Right ventricle myocardium inferior (tissue), 1 donor: ENCODE results near the gene TCIRG1. TPM values are rescaled to one million over a fixed set of nuclear protein-coding genes. Genes with fewer than 3 reads are reported as not detected.
A peak's percentile ranks its signal among the peaks of the same experiment; 100 is the strongest.
"Not testable (repeated sequence)": the region's sequence is repeated elsewhere in the genome, so short reads cannot be mapped to it uniquely, and the experiment has no call there.

Experiments
- ATAC-seq: fragments of 200-7000 bp; cut with Tn5 transposase; one replicate; pipeline ENCODE4 v1.9.1; 2020; ENCODE audit warnings: mild to moderate bottlenecking, moderate library complexity
- DNase-seq: peaks from one replicate; pipeline ENCODE4 v3.0.0; 2021; ENCODE audit errors: missing footprints
- intact Hi-C: fragments of 100-400 bp; cut with DNase I; formaldehyde crosslinking; loops from one replicate; pipeline ENCODE4 v1.11.0; 2022
- total RNA-seq: library from RNA; stranded (reverse); fragmentation: NEBNext Ultra II Directional; extraction: Animal tissue kit (Norgen Biotek cat#: 25700); gene quantifications from one replicate; pipeline ENCODE4 v1.2.1, GENCODE V29; 2021
- donor health status: DM: no; HTN: yes; CAD: no; lungs with severe emphysema.

TCIRG1 gene
- total RNA-seq, 1 donor from 2014 or later, result 30.4 TPM

GRCh38 chr11:68061508-68061907 lies 22.7 kb downstream of the TCIRG1 start:
- DNase-seq (no peak), ATAC-seq (no peak)
- intact Hi-C loops, result no loop called here

DNA sequence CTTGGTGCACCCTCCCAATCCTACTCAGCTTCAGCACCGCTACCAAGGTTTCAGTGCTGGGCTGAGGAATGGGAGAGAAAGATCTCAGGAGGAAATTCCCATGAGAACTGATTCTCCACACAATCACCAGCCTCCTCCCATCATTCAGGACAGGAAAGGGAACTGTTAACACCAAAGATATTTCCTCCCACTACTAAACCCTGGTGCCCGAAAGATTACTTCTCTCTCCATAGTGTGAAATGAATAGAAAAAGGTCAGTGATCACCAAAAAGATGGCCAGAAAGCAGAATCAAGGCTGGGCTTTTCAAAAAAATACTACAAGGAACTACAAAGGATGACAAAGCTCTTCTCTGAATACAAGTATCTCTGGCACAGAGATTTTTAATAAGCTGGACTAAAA lies 26.1 kb downstream of the TCIRG1 start:
- intact Hi-C loops, result no loop called here
- ATAC-seq (no peak), DNase-seq (no peak)

DNA sequence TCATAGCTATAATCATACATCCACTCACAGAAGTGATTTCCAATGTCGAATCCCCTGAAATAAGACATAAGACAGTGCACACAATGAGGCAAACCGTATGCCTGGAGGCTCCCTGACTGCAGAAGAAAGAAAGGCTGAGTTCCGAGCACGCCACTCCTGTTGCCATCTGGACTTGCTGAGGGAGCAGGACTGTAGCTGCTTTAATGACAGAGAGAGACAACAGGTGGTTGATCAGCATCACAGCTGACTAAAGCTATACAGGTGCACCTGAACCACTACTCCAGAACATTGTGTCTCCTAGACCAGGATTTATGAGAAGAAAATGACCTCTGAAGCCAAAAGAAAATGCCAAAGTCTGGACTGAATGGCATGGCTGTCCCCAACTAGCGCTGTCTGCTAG lies 27.0 kb downstream of the TCIRG1 start:
- DNase-seq (no peak), ATAC-seq (no peak)
- intact Hi-C loops, result no loop called here

- intact Hi-C loops, result no loop called here
- ATAC-seq (peak; percentile 67), DNase-seq (no peak)
Observed at GRCh38 chr11:68066742-68067141, 27.9 kb downstream of the TCIRG1 start.

GRCh38 chr11:68067991-68068390 lies 29.2 kb downstream of the TCIRG1 start:
- DNase-seq (no peak), ATAC-seq (no peak)
- intact Hi-C loops, result no loop called here

DNA sequence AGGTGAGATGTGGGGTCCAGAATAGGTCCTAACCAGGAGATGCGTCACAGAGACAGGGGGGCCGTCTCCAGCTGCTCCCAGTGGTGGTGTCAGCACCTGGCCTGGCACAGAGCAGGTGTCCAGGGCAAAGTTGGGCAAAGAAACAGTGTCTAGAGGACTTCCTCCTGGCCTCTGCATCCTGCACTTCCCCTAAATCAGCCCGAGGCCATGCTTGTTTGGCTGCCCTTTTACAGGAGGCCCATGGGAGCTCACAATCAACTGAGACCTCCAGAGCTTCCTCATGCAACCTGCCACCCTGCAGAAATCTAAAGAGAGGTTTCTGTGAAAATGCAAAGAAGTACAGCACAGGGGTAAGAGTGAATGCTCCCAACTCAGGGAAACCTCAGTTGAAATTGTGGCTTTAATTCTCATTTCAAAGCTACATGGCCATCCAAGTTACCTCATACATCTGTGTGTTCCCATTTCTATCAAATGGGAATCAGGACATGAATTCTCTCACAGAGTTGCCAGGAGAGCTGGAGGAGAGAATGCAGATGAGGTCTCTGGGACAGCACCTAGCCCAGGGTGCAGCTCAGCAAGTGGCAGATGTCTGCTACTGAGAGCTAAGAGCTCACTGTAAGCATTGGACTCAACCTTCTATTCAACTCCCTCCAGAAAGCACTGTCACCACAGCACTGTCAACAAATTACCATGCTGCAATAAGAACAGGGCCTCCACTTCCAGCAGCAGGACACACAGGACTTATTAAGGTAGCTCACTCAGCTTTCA lies 32.6 kb downstream of the TCIRG1 start:
- ATAC-seq (no peak), DNase-seq (no peak)
- intact Hi-C loops, result no loop called here

- no peak for DNase-seq
- intact Hi-C loops, result no loop called here
- ATAC-seq, result no peak
Observed at GRCh38 chr11:68074584-68075352, 35.9 kb downstream of the TCIRG1 start.

DNA sequence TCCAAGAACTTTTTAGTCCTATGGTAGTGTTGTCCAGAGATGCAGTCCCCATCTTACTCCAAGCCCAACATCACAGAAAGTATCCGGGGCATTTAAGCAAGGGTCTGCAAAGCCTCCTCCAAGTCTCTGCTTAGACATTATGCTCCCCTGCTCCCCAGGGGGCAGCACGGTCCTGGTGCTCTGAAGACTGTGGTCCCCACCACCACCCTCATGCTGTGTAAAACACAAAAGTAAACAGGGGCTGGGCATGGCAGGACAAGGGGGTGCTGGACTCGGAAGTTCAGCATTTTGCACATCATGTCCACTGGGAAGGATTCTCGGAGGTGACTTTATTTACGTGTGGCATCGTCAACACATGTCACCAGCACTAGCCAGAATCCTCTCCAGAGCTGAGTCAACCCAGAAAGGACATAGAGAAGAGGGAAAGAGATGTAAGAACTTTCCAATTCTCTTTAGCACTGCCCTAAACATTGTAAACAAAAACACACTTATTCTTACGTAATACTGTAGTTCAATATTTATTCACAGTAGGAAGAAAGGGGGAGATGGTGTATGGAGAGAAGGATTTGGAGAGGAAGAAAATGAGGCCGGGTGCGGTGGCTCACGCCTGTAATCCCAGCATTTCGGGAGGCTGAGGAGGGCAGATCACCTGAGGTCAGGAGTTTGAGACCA lies 37.7 kb downstream of the TCIRG1 start:
- intact Hi-C loops, result no loop called here

DNA sequence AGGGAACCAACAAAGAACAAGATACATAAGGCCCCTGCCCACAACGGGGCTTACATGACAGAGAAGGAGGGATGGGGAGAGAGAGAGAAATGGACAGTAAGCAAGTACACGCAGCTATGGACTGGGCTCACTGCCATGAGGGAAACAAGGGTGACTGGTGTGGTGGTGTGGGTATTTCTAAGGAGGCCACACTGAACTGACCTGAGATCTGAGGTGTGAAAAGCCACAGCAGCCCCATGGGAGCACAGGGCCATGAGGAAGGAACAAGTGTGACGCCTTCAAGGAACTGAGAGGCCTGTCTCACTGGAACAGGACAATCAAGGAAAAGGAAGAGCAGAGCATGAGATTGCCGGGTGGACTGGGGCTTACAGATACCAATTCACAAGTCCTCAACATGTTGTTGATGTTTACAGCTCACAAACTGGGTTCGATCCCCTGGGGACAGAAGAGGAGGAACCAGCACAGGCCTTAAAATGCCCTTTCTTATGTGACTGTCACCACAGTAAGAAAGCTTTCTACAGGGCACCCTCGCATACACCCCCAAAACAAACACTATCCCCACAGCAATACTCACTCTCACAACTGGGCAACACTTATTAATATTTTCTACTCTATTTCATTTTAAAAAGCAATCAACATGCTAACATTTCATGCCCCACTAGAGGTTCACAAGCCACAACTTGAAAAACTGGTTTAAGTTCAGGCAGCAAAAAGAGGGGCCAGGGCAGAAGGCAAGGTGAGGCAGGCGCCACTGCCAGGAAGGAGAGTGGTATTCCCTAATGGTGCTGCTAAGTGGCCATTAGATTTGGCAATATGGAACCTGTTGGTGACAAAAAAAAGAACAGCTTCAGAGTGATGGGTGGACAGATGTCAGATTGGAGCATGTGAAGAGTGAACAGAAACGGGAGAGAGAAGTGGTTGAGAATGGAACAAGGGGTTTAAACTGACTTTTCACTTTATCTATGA lies 39.1 kb downstream of the TCIRG1 start:
- intact Hi-C loops, result no loop called here
- DNase-seq, result no peak
- ATAC-seq, result peak; percentile 49

More for the DNA sequence above, 37.7 kb downstream of the TCIRG1 start:
- ATAC-seq (no peak), DNase-seq (no peak)

DNA sequence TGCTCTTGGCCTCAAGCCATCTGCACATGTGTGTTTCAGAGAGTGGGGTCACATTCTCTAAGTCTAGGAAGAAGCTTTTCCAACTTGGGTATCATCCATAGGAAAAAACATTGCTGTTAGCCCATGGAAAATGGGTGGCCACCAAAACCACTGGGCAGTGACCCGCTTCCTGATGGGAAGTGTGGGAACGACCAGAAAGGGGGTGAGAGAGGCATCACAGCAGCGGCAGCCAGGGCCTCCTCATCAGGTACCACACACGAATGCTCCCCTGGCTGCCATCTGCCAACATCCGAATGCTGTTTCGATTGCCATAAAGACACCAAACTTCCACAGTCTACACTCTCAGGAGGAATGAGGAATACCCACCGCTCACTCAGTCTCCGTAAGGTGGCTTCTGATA lies 42.0 kb downstream of the TCIRG1 start:
- intact Hi-C loops, result no loop called here
- no peak for DNase-seq
- no peak for ATAC-seq

GRCh38 chr11:68081691-68082090 lies 42.9 kb downstream of the TCIRG1 start:
- DNase-seq (no peak), ATAC-seq (peak; percentile 8)
- intact Hi-C loops, result no loop called here

DNA sequence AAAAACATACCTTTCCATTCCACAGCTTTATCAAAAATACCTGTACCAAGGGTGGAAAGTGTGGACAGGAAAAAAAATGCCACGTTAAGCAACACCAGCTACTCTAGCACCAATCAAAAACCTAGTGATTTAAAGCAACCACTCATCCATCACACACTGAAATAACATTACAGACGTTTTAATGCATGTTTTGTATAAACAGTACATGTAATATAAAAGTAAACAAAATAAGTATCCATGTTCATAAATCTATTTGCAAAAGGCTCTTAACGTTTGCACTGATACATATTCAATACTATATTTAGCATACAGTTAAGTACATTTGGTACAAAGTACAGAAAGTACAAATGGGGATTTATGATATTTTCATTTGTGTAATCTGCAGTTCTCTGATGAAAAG lies 43.7 kb downstream of the TCIRG1 start:
- intact Hi-C loops, result no loop called here
- ATAC-seq (no peak), DNase-seq (no peak)

- intact Hi-C loops, result no loop called here
- no peak for ATAC-seq
- DNase-seq, result no peak
Observed at GRCh38 chr11:68083517-68083916, 44.7 kb downstream of the TCIRG1 start.

- ATAC-seq, result no peak
- intact Hi-C loops, result no loop called here
- no peak for DNase-seq
Observed at GRCh38 chr11:68089679-68090078, 50.9 kb downstream of the TCIRG1 start.

- intact Hi-C loops, result no loop called here
- ATAC-seq (no peak), DNase-seq (no peak)
Observed at GRCh38 chr11:68090287-68090686, 51.5 kb downstream of the TCIRG1 start.

DNA sequence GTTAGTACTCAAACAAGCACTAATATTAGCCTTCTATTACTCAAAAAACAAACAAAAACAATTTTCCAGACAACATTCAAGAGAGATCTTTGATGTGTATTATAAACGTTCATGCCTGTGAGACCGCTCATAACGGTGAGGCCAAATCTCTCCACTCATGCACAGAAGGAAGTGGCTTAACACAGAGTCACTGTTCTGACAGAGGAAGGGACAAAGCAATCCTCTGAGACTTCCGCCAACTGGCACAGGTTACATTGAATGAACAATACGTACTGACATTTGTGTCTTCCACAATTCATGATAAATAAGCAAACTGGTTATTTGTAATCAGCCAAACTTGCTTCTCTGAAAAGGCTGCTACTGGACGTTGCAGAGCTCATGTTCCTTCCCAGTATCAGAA lies 51.9 kb downstream of the TCIRG1 start:
- intact Hi-C loops, result no loop called here
- ATAC-seq (peak; percentile 81), DNase-seq (no peak)

- DNase-seq (no peak), ATAC-seq (no peak)
- intact Hi-C loops, result no loop called here
Observed at GRCh38 chr11:68092411-68092810, 53.6 kb downstream of the TCIRG1 start.

DNA sequence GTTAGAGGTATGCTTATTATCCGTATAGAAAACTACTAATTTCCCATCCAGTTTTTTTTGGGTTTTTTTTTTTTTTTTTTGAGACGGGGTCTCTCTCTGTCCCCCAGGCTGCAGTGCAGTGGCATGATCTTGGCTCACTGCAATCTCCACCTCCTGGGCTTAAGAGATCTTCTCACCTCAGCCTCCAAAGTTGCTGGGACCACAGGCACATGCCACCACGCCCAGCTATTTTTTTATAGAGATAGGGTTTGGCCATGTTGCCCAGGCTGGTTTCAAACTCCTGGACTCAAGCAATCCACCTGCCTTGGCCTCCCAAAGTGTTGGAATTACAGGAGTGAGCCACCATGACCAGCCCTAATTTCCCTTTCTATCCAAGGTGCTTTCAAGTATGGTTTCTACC lies 54.1 kb downstream of the TCIRG1 start:
- DNase-seq, ATAC-seq, intact Hi-C loops: not testable (repeated sequence)

GRCh38 chr11:68093565-68093964 lies 54.7 kb downstream of the TCIRG1 start:
- ATAC-seq (no peak), DNase-seq (no peak)
- intact Hi-C loops, result no loop called here
